Measurements from ENCODE around the gene ENSA.
"Not testable (repeated sequence)": the region's sequence is repeated elsewhere in the genome, so short reads cannot be mapped to it uniquely, and the experiment has no call there.

The ENSA gene

GRCh38 chr1:150621497-150622302 is 7.7 kb downstream of the ENSA start:
- DNase-seq (ENCODE audit: low read depth, low spot score): no peak

- no peak for DNase-seq (ENCODE audit: low read depth, low spot score)
Observed at GRCh38 chr1:150620919-150621318, 8.5 kb downstream of the ENSA start.

- no peak for DNase-seq (ENCODE audit: low read depth, low spot score)
Observed at GRCh38 chr1:150619576-150620509, 9.6 kb downstream of the ENSA start.

- DNase-seq (ENCODE audit: low read depth, low spot score): no peak
Observed at GRCh38 chr1:150615346-150616201, 13.8 kb downstream of the ENSA start.

GRCh38 chr1:150613061-150613920 is 16.1 kb downstream of the ENSA start:
- peak; percentile 27 for DNase-seq (ENCODE audit: low read depth, low spot score)

- DNase-seq (ENCODE audit: low read depth, low spot score): no peak
Observed at GRCh38 chr1:150612014-150612345, 17.4 kb downstream of the ENSA start.

GRCh38 chr1:150610576-150610975 is 18.8 kb downstream of the ENSA start:
- DNase-seq (ENCODE audit: low read depth, low spot score): no peak

GRCh38 chr1:150609732-150610131 is 19.7 kb downstream of the ENSA start:
- no peak for DNase-seq (ENCODE audit: low read depth, low spot score)

GRCh38 chr1:150606463-150607142 is 22.8 kb downstream of the ENSA start:
- no peak for DNase-seq (ENCODE audit: low read depth, low spot score)

- not testable (repeated sequence) for DNase-seq (ENCODE audit: low read depth, low spot score)
Observed at GRCh38 chr1:150605451-150605731, 24.0 kb downstream of the ENSA start.

GRCh38 chr1:150604226-150604588 is 25.2 kb downstream of the ENSA start:
- DNase-seq (ENCODE audit: low read depth, low spot score): no peak

- DNase-seq (ENCODE audit: low read depth, low spot score): no peak
Observed at GRCh38 chr1:150603711-150604110, 25.7 kb downstream of the ENSA start.

GRCh38 chr1:150602372-150602771 is 27.0 kb downstream of the ENSA start:
- not testable (repeated sequence) for DNase-seq (ENCODE audit: low read depth, low spot score)

GRCh38 chr1:150601540-150601939 is 27.9 kb downstream of the ENSA start:
- DNase-seq (ENCODE audit: low read depth, low spot score): no peak

GRCh38 chr1:150598346-150598745 is 31.1 kb downstream of the ENSA start:
- not testable (repeated sequence) for DNase-seq (ENCODE audit: low read depth, low spot score)

GRCh38 chr1:150596976-150597375 is 32.4 kb downstream of the ENSA start:
- no peak for DNase-seq (ENCODE audit: low read depth, low spot score)

GRCh38 chr1:150596095-150596892 is 33.1 kb downstream of the ENSA start:
- no peak for DNase-seq (ENCODE audit: low read depth, low spot score)

- no peak for DNase-seq (ENCODE audit: low read depth, low spot score)
Observed at GRCh38 chr1:150582371-150582770, 47.0 kb downstream of the ENSA start.

GRCh38 chr1:150581962-150582361 is 47.5 kb downstream of the ENSA start:
- DNase-seq (ENCODE audit: low read depth, low spot score): not testable (repeated sequence)

GRCh38 chr1:150581437-150581836 is 48.0 kb downstream of the ENSA start:
- DNase-seq (ENCODE audit: low read depth, low spot score): not testable (repeated sequence)

Measured in activated naive CD8-positive, alpha-beta T cell treated with anti-CD3 and anti-CD28 coated beads, Interleukin-2, amount 50 U/mL, for 16 hours (primary cell).